Endothelial cell of umbilical vein (primary cell): ENCODE data around the gene MCTP2. TPM values are rescaled to one million over a fixed set of nuclear protein-coding genes. Genes with fewer than 3 reads are reported as not detected.

Source experiments
- BruUV-seq: library from RNA; stranded (reverse); fragments of 400-500 nt; replicated peaks from 2 replicates; lab custom pipeline; 2021; lab: Mats Ljungman, UMichigan
- CTCF ChIA-PET: fragments of 300-600, 350-600 bp; sonication (Branson Sonifier 250); formaldehyde crosslinking; loops from one replicate; lab custom pipeline; 2021; ENCODE audit warnings: antibody characterized with exemption, inconsistent platforms; lab: Charles Lee
- POLR2A ChIA-PET: fragments of 300-600, 350-600 bp; sonication (Branson Sonifier 250); formaldehyde crosslinking; loops from one replicate; lab custom pipeline; 2021; ENCODE audit warnings: antibody characterized with exemption, inconsistent platforms; lab: Charles Lee
- DNase-seq: peaks from one replicate; pipeline ENCODE4 v3.0.0-alpha.2; 2011; ENCODE audit warnings: low read depth, low spot score
- FAIRE-seq: peaks from 2 replicates; lab custom pipeline; 2011; peaks lifted over from hg19 to GRCh38; lab: Jason Lieb, UNC
- H2AFZ ChIP-seq: 2 replicates; pipeline ENCODE4 v1.6.0; 2012; ENCODE audit warnings: low read depth, low read length, control low read depth, inconsistent platforms
- H3K27ac ChIP-seq: 2 replicates; pipeline ENCODE4 v1.5.1; 2011; ENCODE audit warnings: low read depth, mild to moderate bottlenecking, control low read depth, low read length, moderate library complexity; ENCODE audit not compliant: insufficient read depth
- H3K27me3 ChIP-seq, 2 experiments: 2 replicates each; pipeline versions ENCODE4 v1.6.0 to v1.6.1; 2011; ENCODE audit warnings: low read length in 2 of 2, mixed read lengths in 1 of 2; ENCODE audit not compliant: control insufficient read depth in 2 of 2, insufficient read depth in 2 of 2
- H3K36me3 ChIP-seq, 2 experiments: 2 replicates in 1 of 2; 3 replicates in 1 of 2; pipeline ENCODE4 v1.5.1; 2011; ENCODE audit warnings: low read length in 2 of 2, mild to moderate bottlenecking in 1 of 2, moderate library complexity in 1 of 2; ENCODE audit not compliant: control insufficient read depth in 2 of 2, insufficient read depth in 2 of 2; ENCODE audit errors: extremely low read depth in 1 of 2
- H3K4me1 ChIP-seq: 3 replicates; pipeline ENCODE4 v1.5.1; 2011; ENCODE audit warnings: mild to moderate bottlenecking, low read length; ENCODE audit not compliant: control insufficient read depth, insufficient read depth; ENCODE audit errors: extremely low read depth
- H3K4me2 ChIP-seq: 2 replicates; pipeline ENCODE4 v1.6.1; 2011; ENCODE audit warnings: low read length, control low read depth, mixed read lengths; ENCODE audit not compliant: insufficient read depth
- H3K4me3 ChIP-seq, 3 experiments: fragments of 200-600 bp in 1 of 3; sonication (generic), shearing (Covaris generic) in 1 of 3; replicated peaks in 1 of 3; 2 replicates each; pipeline ENCODE4 v1.5.1; 2011 to 2016; ENCODE audit warnings: control low read depth in 3 of 3, low read length in 3 of 3, mild to moderate bottlenecking in 2 of 3, inconsistent platforms in 1 of 3, low read depth in 1 of 3, moderate library complexity in 1 of 3; ENCODE audit not compliant: insufficient read depth in 1 of 3
- H3K79me2 ChIP-seq: 2 replicates; pipeline ENCODE4 v1.6.0; 2012; ENCODE audit warnings: low read length, inconsistent platforms; ENCODE audit not compliant: control insufficient read depth, insufficient read depth
- H3K9ac ChIP-seq: replicated peaks from 2 replicates; pipeline ENCODE3; 2011; ENCODE audit warnings: low read length, control low read depth; ENCODE audit not compliant: insufficient read depth; ENCODE audit errors: extremely low read depth
- H3K9me1 ChIP-seq: replicated peaks from 3 replicates; pipeline ENCODE4 v1.6.0; 2011; ENCODE audit warnings: mild to moderate bottlenecking, low read length; ENCODE audit not compliant: control insufficient read depth, insufficient read depth; ENCODE audit errors: extremely low read depth
- H3K9me3 ChIP-seq: replicated peaks from 2 replicates; pipeline ENCODE4 v1.5.1; 2012; ENCODE audit warnings: low read length, inconsistent platforms; ENCODE audit not compliant: control insufficient read depth, insufficient read depth
- H4K20me1 ChIP-seq: replicated peaks from 2 replicates; pipeline ENCODE3; 2011; ENCODE audit warnings: mild to moderate bottlenecking, low read length; ENCODE audit not compliant: control insufficient read depth, insufficient read depth; ENCODE audit errors: extremely low read depth
- CTCF ChIP-seq, 2 donors: IDR thresholded peaks; 1 replicate in 1 of 2; 2 replicates in 1 of 2; pipeline ENCODE4 v1.5.1; 2011; ENCODE audit warnings: low read length in 2 of 2, mild to moderate bottlenecking in 2 of 2, moderate library complexity in 2 of 2, control low read depth in 1 of 2, inconsistent platforms in 1 of 2, low read depth in 1 of 2; ENCODE audit not compliant: insufficient read depth in 1 of 2; ENCODE audit errors: extremely low read depth in 1 of 2
- EZH2 ChIP-seq: IDR thresholded peaks from 2 replicates; pipeline ENCODE4 v1.6.1; 2012; ENCODE audit warnings: borderline replicate concordance, low read depth, mild to moderate bottlenecking, moderate library complexity, low read length, inconsistent platforms; ENCODE audit not compliant: severe bottlenecking
- GATA2 ChIP-seq: IDR thresholded peaks from 2 replicates; pipeline ENCODE4 v1.7.0; 2011; ENCODE audit warnings: low read depth, mild to moderate bottlenecking, moderate library complexity, mixed read lengths, low read length; ENCODE audit not compliant: insufficient read length, insufficient read depth
- POLR2A ChIP-seq: IDR thresholded peaks from 2 replicates; pipeline ENCODE4 v1.6.1; 2012; ENCODE audit warnings: low read depth, mild to moderate bottlenecking, control low read depth, low read length
- POLR2AphosphoS5 ChIP-seq: IDR thresholded peaks from 2 replicates; pipeline ENCODE4 v1.6.1; 2012; ENCODE audit warnings: low read depth, mild to moderate bottlenecking, control low read depth, low read length, moderate library complexity; ENCODE audit not compliant: insufficient read depth
- dilution Hi-C: fragments of 300-500 bp; cut with MboI; formaldehyde crosslinking; loops from one replicate; pipeline ENCODE4 v1.15.0; 2019; ENCODE audit warnings: low sequenced_read_pairs; ENCODE audit not compliant: extremely low pct_ligation_motif_present
- intact Hi-C: fragments of 100-400 bp; cut with micrococcal nuclease; formaldehyde crosslinking; loops from one replicate; pipeline ENCODE4 v1.10.0; 2022
- polyA plus RNA-seq, 4 experiments: library from polyadenylated mRNA; depleted of rRNA in 3 of 4; stranded (reverse) in 3 of 4; unstranded in 1 of 4; fragments of >200 nt; gene quantifications; 2 replicates each; pipeline versions ENCODE4 v1.2.1 to v1.2.3, GENCODE V29; 2011 to 2012; ENCODE audit warnings: missing spikeins in 1 of 4
- total RNA-seq: library from RNA; stranded (reverse); gene quantifications from 2 replicates; pipeline ENCODE4 v1.2.3, GENCODE V29; 2021
- TF ChIP-seq, protein P1 (sequence below): IDR thresholded peaks from 2 replicates; pipeline ENCODE4 v1.6.1; 2011; ENCODE audit not compliant: insufficient read depth, insufficient read length

MCTP2 gene
- total and polyA plus RNA-seq, 2 donors (not counting 3 experiments of a cell fraction or from before 2014, with no cell fraction given) = 0.01 to 0.75 TPM

- dilution Hi-C loops = no loop called here
- no peak for FAIRE-seq
Observed at GRCh38 chr15:94366781-94367180, 135.4 kb downstream of the MCTP2 start.

More at GRCh38 chr15:94366781-94367180, 135.4 kb downstream of the MCTP2 start:
- H3K4me2 ChIP-seq = no peak overlapping the region
- intact Hi-C loops = no loop called here
- POLR2A ChIA-PET = no interaction called here
- no peak overlapping the region for H3K27ac ChIP-seq
- no peaks in the 10 kb centered on the region for H4K20me1 ChIP-seq
- H2AFZ ChIP-seq = no peak overlapping the region
- H3K9me1 ChIP-seq = no peaks in the 10 kb centered on the region
- no peak overlapping the region for H3K4me3 ChIP-seq
- H3K27me3 ChIP-seq = no peaks in the 10 kb centered on the region
- BruUV-seq = no TSS peak
- no peaks in the 10 kb centered on the region for H3K36me3 ChIP-seq
- no peak for DNase-seq
- no peaks in the 10 kb centered on the region for H3K79me2 ChIP-seq
- no peaks in the 10 kb centered on the region for H3K9me3 ChIP-seq
- no peak overlapping the region for H3K9ac ChIP-seq
- TF ChIP-seq CTCF (IDR thresholded peaks at IDR 0.05; ENCODE audit: extremely low read depth in 1 of 2, insufficient read depth in 1 of 2, low read depth in 1 of 2, low read length in 2 of 2) = no peak
- no peak for TF ChIP-seq GATA2
- TF ChIP-seq POLR2A = no peak
- no peak for TF ChIP-seq POLR2AphosphoS5
- no peak for TF ChIP-seq EZH2
- TF ChIP-seq, protein P1, sequence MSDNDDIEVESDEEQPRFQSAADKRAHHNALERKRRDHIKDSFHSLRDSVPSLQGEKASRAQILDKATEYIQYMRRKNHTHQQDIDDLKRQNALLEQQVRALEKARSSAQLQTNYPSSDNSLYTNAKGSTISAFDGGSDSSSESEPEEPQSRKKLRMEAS = no peak
- CTCF ChIA-PET = no interaction called here
- no peaks in the 10 kb centered on the region for H3K4me1 ChIP-seq
